GM23338 (cell line): ENCODE data around the gene BEND5. TPM values are rescaled to one million over a fixed set of nuclear protein-coding genes. Genes with fewer than 3 reads are reported as not detected.

Source experiments
- ATAC-seq: fragments of 200-7000 bp; cut with Tn5 transposase; 3 replicates; pipeline ENCODE4 v1.9.1; 2020
- DNase-seq: peaks from one replicate; pipeline ENCODE4 v3.0.0-alpha.2; 2015; ENCODE audit warnings: low spot score
- H2AFZ ChIP-seq: fragments of 200-600 bp; sonication (generic); 2 replicates; pipeline ENCODE4 v1.8.0; 2016; ENCODE audit warnings: antibody characterized with exemption, mild to moderate bottlenecking, moderate library complexity
- H3F3A ChIP-seq: fragments of 200-600 bp; sonication (generic); replicated peaks from 2 replicates; pipeline ENCODE4 v1.8.0; 2017; ENCODE audit warnings: antibody characterized with exemption, mixed run types, low read depth
- H3K27ac ChIP-seq: fragments of 200-600 bp; sonication (generic); 2 replicates; pipeline ENCODE4 v1.6.1; 2016; ENCODE audit warnings: low read depth
- H3K27me3 ChIP-seq: fragments of 200-600 bp; sonication (generic); 2 replicates; pipeline ENCODE4 v1.8.0; 2016; ENCODE audit warnings: mild to moderate bottlenecking, mixed run types, moderate library complexity; ENCODE audit not compliant: insufficient read depth
- H3K36me3 ChIP-seq: fragments of 200-600 bp; sonication (generic); 2 replicates; pipeline ENCODE4 v1.8.0; 2016; ENCODE audit warnings: mild to moderate bottlenecking; ENCODE audit not compliant: insufficient read depth
- H3K4me1 ChIP-seq: fragments of 200-600 bp; sonication (generic); 2 replicates; pipeline ENCODE4 v1.8.0; 2016; ENCODE audit warnings: mild to moderate bottlenecking, moderate library complexity; ENCODE audit not compliant: insufficient read depth
- H3K4me2 ChIP-seq: fragments of 200-600 bp; sonication (generic); 2 replicates; pipeline ENCODE4 v1.7.1; 2017; ENCODE audit warnings: mixed run types
- H3K4me3 ChIP-seq: fragments of 200-600 bp; sonication (generic); 2 replicates; pipeline ENCODE4 v1.6.1; 2016; ENCODE audit warnings: mixed run types
- H3K79me2 ChIP-seq: fragments of 200-600 bp; sonication (generic); replicated peaks from 2 replicates; pipeline ENCODE4 v1.8.0; 2017; ENCODE audit warnings: mild to moderate bottlenecking; ENCODE audit not compliant: insufficient read depth
- H3K9me2 ChIP-seq: fragments of 200-600 bp; sonication (generic); 2 replicates; pipeline ENCODE4 v1.8.0; 2017; ENCODE audit not compliant: insufficient read depth
- H4K20me1 ChIP-seq: fragments of 200-600 bp; sonication (generic); replicated peaks from 2 replicates; pipeline ENCODE4 v1.8.0; 2017; ENCODE audit warnings: mild to moderate bottlenecking; ENCODE audit not compliant: insufficient read depth
- H3K27ac Mint-ChIP-seq: 2 replicates; pipeline ENCODE4 v1.8.0; 2020; ENCODE audit warnings: inconsistent platforms, mild to moderate bottlenecking, moderate library complexity, mixed read lengths
- H3K27me3 Mint-ChIP-seq: 3 replicates; pipeline ENCODE4 v1.8.0; 2022; ENCODE audit warnings: low read depth, mild to moderate bottlenecking, moderate library complexity, mixed read lengths, inconsistent platforms; ENCODE audit not compliant: insufficient read depth, poor library complexity
- H3K36me3 Mint-ChIP-seq: 3 replicates; pipeline ENCODE4 v1.8.0; 2021; ENCODE audit warnings: low read depth, mild to moderate bottlenecking, inconsistent platforms, moderate library complexity, mixed read lengths
- H3K4me1 Mint-ChIP-seq: 3 replicates; pipeline ENCODE4 v1.8.0; 2020; ENCODE audit warnings: mild to moderate bottlenecking, inconsistent platforms, mixed read lengths
- H3K4me3 Mint-ChIP-seq: 3 replicates; pipeline ENCODE4 v1.8.0; 2021; ENCODE audit warnings: moderate library complexity, mild to moderate bottlenecking, inconsistent platforms, mixed read lengths
- H3K9me3 Mint-ChIP-seq: 3 replicates; pipeline ENCODE4 v1.8.0; 2020; ENCODE audit warnings: moderate library complexity, mild to moderate bottlenecking, inconsistent platforms, mixed read lengths
- CREB1 ChIP-seq: fragments of 250-450 bp; sonication (Bioruptor Pico); IDR thresholded peaks from 2 replicates; pipeline ENCODE4 v1.5.0; 2020; ENCODE audit warnings: low read depth, mild to moderate bottlenecking, moderate library complexity
- ETS1 ChIP-seq: IDR thresholded peaks from 2 replicates; pipeline ENCODE4 v1.6.1; 2016; ENCODE audit warnings: antibody characterized with exemption
- EZH2 ChIP-seq: fragments of 200-600 bp; sonication (generic); IDR thresholded peaks from one replicate; pipeline ENCODE4 v1.8.0; 2017; ENCODE audit warnings: antibody characterized with exemption, mild to moderate bottlenecking, low read depth; ENCODE audit not compliant: unreplicated experiment
- EZH2phosphoT487 ChIP-seq: fragments of 200-600 bp; sonication (generic); IDR thresholded peaks from one replicate; pipeline ENCODE4 v1.8.1; 2018; ENCODE audit warnings: antibody characterized with exemption; ENCODE audit not compliant: unreplicated experiment
- JUNB ChIP-seq: IDR thresholded peaks from one replicate; pipeline ENCODE4 v1.6.1; 2016; ENCODE audit warnings: antibody characterized with exemption; ENCODE audit not compliant: unreplicated experiment
- NANOG ChIP-seq: IDR thresholded peaks from 2 replicates; pipeline ENCODE4 v1.6.1; 2016; ENCODE audit warnings: antibody characterized with exemption, borderline replicate concordance
- POLR2AphosphoS5 ChIP-seq: IDR thresholded peaks from 2 replicates; pipeline ENCODE4 v1.6.1; 2016; ENCODE audit warnings: antibody characterized with exemption, low read depth
- REST ChIP-seq: IDR thresholded peaks from one replicate; pipeline ENCODE4 v1.6.1; 2018; ENCODE audit warnings: antibody characterized with exemption; ENCODE audit not compliant: unreplicated experiment
- STAT1 ChIP-seq: IDR thresholded peaks from one replicate; pipeline ENCODE4 v1.6.1; 2016; ENCODE audit warnings: antibody characterized with exemption; ENCODE audit not compliant: unreplicated experiment
- ZNF114 ChIP-seq: fragments of 250-450 bp; sonication (Bioruptor Pico); IDR thresholded peaks from 2 replicates; pipeline ENCODE4 v1.5.0; 2020; ENCODE audit warnings: mild to moderate bottlenecking, moderate library complexity
- ZNF331 ChIP-seq: fragments of 250-450 bp; sonication (Bioruptor Pico); IDR thresholded peaks from 2 replicates; pipeline ENCODE4 v1.5.0; 2020; ENCODE audit warnings: low read depth, mild to moderate bottlenecking, moderate library complexity
- polyA plus RNA-seq: library from polyadenylated mRNA; unstranded; fragments of >200 nt; fragmentation: Nextera tagmentation; extraction: Ambion mirVana; gene quantifications from 2 replicates; pipeline ENCODE4 v1.2.1, GENCODE V29; 2016
- total RNA-seq: library from RNA; depleted of rRNA; stranded (reverse); fragments of >200 nt; shearing (Covaris generic); gene quantifications from 2 replicates; pipeline ENCODE4 v1.2.3, GENCODE V29; 2014
- TF ChIP-seq, protein P1 (sequence below), 2 experiments: fragments of 200-600 bp in 1 of 2; sonication (generic) in 1 of 2; conservative IDR thresholded peaks; 2 replicates each; pipeline versions ENCODE4 v1.5.1 to v1.6.1; 2016 to 2017; ENCODE audit warnings: antibody characterized with exemption in 2 of 2, low read depth in 2 of 2, mild to moderate bottlenecking in 2 of 2, moderate library complexity in 1 of 2
- TF ChIP-seq, protein P2 (sequence below): fragments of 250-450 bp; sonication (Bioruptor Pico); IDR thresholded peaks from 2 replicates; pipeline ENCODE4 v1.5.0; 2020; ENCODE audit warnings: mild to moderate bottlenecking, moderate library complexity

BEND5 gene
- total and polyA plus RNA-seq, 2 experiments from 2014 or later, result 6.8 to 12.3 TPM

GRCh38 chr1:48789903-48790302 is 13.2 kb upstream of the BEND5 start:
- Histone ChIP-seq H3K9me2 (peaks cover 13% of the 10 kb centered on the region; the same call in 1 of the 2 replicates), H4K20me1 (no peaks in the 10 kb centered on the region), H3K4me3 (no peak overlapping the region), H2AFZ (no peak overlapping the region), H3K27me3 (no peaks in the 10 kb centered on the region), H3K4me2 (no peak overlapping the region), H3F3A (no peaks in the 10 kb centered on the region), H3K4me1 (no peaks in the 10 kb centered on the region), H3K79me2 (no peaks in the 10 kb centered on the region), H3K27ac (no peak overlapping the region), H3K36me3 (no peaks in the 10 kb centered on the region; the same call in 1 of the 2 replicates)
- Mint-ChIP-seq H3K27ac (no peak overlapping the region), H3K4me3 (no peak overlapping the region), H3K36me3 (no peaks in the 10 kb centered on the region), H3K27me3 (peaks cover 3% of the 10 kb centered on the region), H3K9me3 (no peaks in the 10 kb centered on the region), H3K4me1 (peaks cover 3% of the 10 kb centered on the region)
- DNase-seq (no peak), ATAC-seq (no peak)
- TF ChIP-seq ETS1 (no peak), EZH2phosphoT487 (no peak), REST (no peak), ZNF331 (CRISPR knock-in tag) (no peak), STAT1 (no peak), NANOG (no peak), CREB1 (CRISPR knock-in tag) (no peak), EZH2 (no peak), ZNF114 (no peak), JUNB (no peak), POLR2AphosphoS5 (no peak)
- TF ChIP-seq, protein P1, sequence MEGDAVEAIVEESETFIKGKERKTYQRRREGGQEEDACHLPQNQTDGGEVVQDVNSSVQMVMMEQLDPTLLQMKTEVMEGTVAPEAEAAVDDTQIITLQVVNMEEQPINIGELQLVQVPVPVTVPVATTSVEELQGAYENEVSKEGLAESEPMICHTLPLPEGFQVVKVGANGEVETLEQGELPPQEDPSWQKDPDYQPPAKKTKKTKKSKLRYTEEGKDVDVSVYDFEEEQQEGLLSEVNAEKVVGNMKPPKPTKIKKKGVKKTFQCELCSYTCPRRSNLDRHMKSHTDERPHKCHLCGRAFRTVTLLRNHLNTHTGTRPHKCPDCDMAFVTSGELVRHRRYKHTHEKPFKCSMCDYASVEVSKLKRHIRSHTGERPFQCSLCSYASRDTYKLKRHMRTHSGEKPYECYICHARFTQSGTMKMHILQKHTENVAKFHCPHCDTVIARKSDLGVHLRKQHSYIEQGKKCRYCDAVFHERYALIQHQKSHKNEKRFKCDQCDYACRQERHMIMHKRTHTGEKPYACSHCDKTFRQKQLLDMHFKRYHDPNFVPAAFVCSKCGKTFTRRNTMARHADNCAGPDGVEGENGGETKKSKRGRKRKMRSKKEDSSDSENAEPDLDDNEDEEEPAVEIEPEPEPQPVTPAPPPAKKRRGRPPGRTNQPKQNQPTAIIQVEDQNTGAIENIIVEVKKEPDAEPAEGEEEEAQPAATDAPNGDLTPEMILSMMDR (conservative IDR thresholded peaks at IDR 0.05; ENCODE audit: low read depth in 2 of 2), result no peak
- TF ChIP-seq, protein P2, sequence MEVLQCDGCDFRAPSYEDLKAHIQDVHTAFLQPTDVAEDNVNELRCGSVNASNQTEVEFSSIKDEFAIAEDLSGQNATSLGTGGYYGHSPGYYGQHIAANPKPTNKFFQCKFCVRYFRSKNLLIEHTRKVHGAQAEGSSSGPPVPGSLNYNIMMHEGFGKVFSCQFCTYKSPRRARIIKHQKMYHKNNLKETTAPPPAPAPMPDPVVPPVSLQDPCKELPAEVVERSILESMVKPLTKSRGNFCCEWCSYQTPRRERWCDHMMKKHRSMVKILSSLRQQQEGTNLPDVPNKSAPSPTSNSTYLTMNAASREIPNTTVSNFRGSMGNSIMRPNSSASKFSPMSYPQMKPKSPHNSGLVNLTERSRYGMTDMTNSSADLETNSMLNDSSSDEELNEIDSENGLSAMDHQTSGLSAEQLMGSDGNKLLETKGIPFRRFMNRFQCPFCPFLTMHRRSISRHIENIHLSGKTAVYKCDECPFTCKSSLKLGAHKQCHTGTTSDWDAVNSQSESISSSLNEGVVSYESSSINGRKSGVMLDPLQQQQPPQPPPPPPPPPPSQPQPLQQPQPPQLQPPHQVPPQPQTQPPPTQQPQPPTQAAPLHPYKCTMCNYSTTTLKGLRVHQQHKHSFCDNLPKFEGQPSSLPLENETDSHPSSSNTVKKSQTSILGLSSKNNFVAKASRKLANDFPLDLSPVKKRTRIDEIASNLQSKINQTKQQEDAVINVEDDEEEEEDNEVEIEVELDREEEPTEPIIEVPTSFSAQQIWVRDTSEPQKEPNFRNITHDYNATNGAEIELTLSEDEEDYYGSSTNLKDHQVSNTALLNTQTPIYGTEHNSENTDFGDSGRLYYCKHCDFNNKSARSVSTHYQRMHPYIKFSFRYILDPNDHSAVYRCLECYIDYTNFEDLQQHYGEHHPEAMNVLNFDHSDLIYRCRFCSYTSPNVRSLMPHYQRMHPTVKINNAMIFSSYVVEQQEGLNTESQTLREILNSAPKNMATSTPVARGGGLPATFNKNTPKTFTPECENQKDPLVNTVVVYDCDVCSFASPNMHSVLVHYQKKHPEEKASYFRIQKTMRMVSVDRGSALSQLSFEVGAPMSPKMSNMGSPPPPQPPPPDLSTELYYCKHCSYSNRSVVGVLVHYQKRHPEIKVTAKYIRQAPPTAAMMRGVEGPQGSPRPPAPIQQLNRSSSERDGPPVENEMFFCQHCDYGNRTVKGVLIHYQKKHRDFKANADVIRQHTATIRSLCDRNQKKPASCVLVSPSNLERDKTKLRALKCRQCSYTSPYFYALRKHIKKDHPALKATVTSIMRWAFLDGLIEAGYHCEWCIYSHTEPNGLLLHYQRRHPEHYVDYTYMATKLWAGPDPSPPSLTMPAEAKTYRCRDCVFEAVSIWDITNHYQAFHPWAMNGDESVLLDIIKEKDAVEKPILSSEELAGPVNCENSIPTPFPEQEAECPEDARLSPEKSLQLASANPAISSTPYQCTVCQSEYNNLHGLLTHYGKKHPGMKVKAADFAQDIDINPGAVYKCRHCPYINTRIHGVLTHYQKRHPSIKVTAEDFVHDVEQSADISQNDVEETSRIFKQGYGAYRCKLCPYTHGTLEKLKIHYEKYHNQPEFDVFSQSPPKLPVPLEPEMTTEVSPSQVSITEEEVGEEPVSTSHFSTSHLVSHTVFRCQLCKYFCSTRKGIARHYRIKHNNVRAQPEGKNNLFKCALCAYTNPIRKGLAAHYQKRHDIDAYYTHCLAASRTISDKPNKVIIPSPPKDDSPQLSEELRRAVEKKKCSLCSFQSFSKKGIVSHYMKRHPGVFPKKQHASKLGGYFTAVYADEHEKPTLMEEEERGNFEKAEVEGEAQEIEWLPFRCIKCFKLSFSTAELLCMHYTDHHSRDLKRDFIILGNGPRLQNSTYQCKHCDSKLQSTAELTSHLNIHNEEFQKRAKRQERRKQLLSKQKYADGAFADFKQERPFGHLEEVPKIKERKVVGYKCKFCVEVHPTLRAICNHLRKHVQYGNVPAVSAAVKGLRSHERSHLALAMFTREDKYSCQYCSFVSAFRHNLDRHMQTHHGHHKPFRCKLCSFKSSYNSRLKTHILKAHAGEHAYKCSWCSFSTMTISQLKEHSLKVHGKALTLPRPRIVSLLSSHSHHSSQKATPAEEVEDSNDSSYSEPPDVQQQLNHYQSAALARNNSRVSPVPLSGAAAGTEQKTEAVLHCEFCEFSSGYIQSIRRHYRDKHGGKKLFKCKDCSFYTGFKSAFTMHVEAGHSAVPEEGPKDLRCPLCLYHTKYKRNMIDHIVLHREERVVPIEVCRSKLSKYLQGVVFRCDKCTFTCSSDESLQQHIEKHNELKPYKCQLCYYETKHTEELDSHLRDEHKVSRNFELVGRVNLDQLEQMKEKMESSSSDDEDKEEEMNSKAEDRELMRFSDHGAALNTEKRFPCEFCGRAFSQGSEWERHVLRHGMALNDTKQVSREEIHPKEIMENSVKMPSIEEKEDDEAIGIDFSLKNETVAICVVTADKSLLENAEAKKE (CRISPR knock-in tag), result no peak
